ENCODE measurements around the gene PPP4R4.
"Not testable (repeated sequence)": the region's sequence is repeated elsewhere in the genome, so short reads cannot be mapped to it uniquely, and the experiment has no call there.

Gene PPP4R4

GRCh38 chr14:94181835-94182234 is 7.7 kb downstream of the PPP4R4 start:
- no peak for DNase-seq

DNA sequence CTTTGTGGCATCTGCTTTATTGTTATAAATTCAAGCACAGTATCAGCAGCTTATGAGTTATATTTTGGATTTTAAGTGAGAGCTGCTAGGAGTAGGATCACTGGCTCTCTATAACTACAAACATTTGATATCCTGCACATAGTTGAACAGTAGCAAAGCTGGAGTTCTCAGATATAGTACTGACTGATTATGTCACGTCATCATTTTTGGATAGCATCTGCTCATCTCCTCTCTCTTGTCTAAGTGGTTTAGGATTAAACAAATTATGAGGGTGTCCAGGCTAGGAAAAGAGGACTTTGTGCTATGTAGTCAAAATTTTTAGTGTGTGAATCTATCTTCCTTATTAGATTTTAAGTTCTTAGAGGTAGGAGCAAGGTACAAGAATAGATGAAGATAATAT is 18.4 kb downstream of the PPP4R4 start:
- no peak for DNase-seq

GRCh38 chr14:94193776-94194175 is 19.7 kb downstream of the PPP4R4 start:
- DNase-seq: no peak

- no peak for DNase-seq
Observed at GRCh38 chr14:94196057-94196456, 21.9 kb downstream of the PPP4R4 start.

DNA sequence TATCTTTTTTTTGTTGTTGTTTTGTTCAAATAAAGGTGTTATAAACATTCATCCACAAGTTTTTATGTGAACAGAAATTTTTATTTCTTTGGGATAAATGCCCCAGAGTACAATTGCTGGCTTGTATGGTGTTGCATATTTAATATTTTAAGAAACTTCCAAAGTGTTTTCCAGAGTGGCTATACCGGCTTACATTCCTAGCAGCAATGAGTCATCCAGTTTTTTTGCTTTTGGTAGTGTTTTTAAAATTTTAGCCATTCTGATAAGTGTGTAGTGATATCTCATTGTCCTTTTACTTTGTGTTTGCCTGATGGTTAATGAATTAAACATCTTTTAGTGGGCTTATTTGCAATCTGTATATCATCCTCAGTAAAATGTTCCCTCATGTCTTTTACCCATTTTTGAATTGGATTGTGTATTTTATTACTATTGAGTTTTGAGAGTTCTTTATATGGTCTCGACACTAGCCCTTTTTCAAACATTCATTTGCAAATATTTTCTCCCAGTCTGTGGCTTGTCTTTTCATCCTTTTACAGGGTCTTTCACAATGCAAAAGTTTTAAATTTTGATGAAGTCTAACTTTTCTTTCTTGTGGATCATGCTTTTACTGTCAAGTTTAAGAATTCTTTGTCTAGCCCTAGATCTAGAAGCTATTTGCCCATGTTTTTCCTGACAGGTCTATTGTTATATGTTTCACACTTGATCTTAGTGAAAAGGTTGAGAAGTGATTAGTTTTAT is 29.5 kb downstream of the PPP4R4 start:
- no peak for DNase-seq

DNA sequence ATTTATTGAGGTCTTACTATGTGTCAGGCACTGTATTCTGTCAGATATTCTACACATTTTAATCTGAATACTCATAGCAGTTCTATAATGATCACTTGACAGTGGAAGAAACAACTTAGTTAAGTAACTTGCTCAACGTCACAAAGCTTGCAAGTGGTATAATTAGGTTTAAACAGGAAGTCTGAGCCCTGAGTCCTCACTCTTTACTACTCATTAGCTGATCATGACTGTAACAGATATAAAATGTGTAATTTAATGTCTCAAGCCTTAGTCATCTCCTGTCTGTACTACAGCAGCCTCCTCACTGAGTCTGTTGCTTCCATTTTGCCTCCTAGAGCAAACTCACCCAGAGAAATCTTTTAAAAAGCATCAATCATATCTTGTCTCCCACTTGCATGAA is 38.9 kb downstream of the PPP4R4 start:
- DNase-seq: no peak

DNA sequence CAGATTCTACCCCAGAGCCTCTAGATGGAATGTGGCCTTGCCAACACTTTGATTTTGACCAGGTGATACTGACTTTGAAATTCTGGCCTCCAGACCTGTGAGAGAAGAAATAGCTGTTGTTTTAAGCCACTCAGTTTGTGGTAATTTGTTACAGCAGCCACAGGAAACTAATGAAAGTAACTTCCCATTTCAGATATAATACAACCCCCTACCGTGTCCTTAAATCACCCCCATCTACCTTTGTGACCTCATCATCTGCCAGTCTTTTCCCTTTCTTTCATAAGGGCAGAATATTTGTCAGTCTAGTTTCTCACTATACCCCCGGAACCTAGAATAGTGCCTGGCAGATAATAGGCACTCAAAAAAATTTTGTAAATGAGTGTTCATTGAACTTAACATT is 39.6 kb downstream of the PPP4R4 start:
- DNase-seq: no peak

DNA sequence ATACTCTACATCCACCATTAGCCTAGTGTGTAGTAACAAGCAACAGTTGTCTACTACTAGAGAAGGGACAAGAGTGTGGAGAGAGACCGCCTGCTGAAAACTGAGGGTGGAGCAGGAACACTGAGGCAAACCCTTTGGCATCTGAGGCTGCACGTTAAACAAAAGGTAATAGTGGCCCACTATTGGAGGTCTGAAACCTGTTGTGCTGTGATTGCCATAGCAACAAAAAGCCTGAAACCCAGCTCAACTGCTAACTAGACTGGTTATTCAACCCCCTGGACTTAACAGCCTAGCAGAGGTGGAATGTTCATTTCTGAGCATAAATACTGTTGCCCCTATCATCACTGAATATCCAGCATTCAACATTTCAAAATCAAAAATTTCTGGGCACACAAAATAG is 43.0 kb downstream of the PPP4R4 start:
- no peak for DNase-seq

GRCh38 chr14:94218198-94218886 is 44.2 kb downstream of the PPP4R4 start:
- DNase-seq: not testable (repeated sequence)

GRCh38 chr14:94224040-94224439 is 49.9 kb downstream of the PPP4R4 start:
- no peak for DNase-seq

DNA sequence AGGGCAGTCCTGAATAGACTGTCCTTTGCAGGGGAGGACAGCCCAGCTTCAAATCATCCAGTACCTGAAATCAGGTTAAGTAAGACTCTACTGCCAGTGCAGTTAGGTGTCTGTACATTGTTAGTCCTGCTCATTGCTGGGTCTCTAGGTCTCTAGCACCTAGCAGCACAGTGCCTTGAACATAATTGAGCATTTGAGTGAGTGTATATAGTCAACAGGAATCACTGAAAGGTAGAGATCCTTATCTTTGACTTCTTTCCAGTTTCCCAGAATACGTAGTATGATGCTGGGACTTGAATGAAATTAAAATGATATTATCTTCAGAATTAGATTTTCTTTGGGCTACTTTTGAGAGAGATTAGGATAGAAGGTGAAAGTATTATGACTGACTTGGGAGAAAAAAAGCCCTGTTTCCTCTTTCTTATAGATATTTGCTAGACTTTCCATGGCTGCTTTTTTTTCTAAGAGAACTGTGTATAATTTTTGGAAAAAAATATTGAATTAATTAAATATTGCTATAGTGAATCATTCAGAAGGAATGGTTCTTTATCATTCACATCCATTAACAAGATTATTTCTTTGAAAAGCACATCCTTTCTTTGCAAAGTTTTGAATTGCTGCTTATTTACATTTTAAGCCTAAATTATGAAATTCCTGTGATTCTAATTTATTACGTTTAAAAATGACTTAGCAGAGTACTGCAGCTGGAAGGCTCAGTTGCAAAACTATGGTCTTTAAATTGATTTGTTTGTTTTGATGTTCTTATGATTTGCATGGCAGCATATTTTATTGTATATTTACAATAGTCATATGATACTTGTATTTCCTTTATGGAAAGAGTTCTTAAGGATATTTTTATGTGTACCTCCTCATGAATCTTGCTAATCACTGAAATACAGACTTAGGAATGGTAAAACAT is 51.6 kb downstream of the PPP4R4 start:
- DNase-seq: no peak

- DNase-seq: no peak
Observed at GRCh38 chr14:94227029-94227428, 52.9 kb downstream of the PPP4R4 start.

GRCh38 chr14:94237046-94237445 is 62.9 kb downstream of the PPP4R4 start:
- DNase-seq: no peak

DNA sequence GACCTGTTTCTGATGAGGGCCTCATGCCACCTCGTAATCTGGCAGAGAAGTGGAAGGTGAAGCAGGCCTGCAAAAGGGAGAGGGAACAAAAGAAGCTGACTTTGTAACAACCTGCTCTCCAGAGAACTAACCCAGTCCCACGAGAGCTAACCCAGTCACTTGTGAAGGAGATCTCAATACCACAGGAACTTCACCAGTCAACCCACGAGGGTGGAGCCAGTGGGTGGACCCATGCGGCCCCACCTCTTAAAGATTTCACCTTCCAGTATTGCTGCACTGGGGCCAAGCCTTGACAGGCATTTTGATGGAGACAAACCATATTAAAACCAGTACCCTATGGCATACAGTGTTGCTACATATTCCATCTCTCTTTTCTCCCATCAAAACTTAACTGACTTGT is 63.9 kb downstream of the PPP4R4 start:
- DNase-seq: no peak

GRCh38 chr14:94239406-94239805 is 65.3 kb downstream of the PPP4R4 start:
- no peak for DNase-seq

DNA sequence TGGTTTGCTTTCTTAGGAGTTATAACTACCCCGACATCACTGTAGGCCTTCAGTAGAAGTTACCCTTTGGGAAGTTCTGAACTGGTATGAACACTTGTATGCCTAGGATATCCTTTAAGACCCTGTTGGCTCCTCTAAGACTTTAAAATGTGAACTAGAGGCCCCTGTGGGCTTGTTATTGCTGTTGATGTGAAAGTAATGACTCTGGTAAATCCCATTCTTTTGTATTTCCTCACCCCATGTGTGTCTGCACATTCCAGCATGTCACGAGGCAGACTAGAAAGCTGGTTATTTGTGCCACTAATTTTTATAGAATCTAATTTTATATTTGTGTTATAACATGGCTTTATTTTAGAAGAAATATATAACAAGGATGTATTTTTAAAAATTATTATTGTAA is 70.1 kb downstream of the PPP4R4 start:
- DNase-seq: no peak

DNA sequence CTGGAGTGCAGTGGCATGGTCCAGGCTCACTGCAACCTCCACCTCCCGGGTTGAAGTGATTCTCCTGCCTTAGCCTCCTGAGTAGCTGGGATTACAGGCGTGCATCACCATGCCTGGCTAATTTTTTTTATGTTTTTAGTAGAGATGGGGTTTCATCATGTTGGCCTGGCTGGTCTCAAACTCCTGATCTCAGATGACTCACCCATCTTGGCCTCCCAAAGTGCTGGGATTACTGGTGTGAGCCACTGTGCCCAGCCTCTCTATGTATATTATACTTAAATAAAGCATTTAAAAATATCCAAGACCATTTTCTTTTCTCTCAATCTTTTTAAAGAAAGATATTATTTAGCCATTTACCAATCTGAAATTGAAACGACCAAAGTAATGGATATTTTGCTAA is 90.1 kb downstream of the PPP4R4 start:
- not testable (repeated sequence) for DNase-seq

DNA sequence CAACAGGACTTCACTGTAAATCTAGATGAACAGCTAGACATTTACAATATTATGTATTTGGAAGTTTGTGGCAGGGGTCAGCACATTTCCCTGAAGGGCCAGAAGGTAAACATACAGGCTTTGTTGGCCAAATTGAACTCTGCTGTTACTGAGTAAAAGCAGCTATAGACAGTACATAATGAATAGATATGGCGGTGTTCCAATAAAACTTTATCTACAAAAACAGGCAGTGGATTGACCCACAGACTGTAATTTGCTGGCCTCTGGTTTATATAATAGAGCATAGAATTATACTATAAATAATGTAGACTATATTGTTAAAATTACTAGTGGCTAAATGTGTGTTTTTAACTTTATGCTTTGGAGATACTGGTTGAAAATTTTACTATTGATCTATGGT is 93.2 kb downstream of the PPP4R4 start:
- DNase-seq: no peak

DNA sequence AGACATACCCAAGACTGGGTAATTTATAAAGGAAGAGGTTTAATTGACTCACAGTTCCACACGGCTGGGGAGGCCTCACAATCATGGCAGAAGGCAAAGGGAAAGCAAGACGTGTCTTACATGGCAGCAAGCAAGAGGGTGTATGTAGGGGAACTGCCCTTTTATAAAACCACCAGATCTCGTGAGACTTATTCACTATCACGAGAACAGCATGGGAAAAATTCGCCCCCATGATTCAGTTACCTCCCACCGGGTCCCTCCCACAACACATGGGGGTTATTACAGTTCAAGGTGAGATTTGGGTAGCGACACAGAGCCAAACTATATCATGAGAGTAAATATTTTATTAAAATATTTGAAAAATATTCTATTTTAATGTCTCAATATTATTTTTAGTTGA is 94.5 kb downstream of the PPP4R4 start:
- DNase-seq: not testable (repeated sequence)

DNA sequence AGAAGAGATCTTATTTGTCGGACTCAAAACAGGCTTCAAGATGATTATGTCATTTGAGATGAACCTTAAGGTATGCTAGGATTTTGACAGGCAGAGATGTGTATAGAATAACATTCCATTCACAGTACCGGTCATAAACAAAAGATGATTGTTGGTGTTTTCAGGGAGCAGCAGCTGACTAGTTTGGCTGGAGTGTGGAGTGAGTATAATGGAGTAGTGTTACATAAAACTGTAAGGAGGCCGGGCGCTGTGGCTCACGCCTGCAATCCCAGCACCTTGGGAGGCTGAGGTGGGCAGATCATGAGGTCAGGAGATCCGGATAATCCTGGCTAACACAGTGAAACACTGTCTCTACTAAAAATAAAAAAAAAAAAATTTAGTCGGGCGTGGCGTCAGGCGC is 95.0 kb downstream of the PPP4R4 start:
- no peak for DNase-seq

- DNase-seq: not testable (repeated sequence)
Observed at GRCh38 chr14:94276898-94277561, 102.9 kb downstream of the PPP4R4 start.

- no peak for DNase-seq
Observed at GRCh38 chr14:94278731-94279130, 104.6 kb downstream of the PPP4R4 start.

Measured in 8988T (cell line).